ENCODE measurements around the gene RGMA.
"Not testable (repeated sequence)": the region's sequence is repeated elsewhere in the genome, so short reads cannot be mapped to it uniquely, and the experiment has no call there.

The RGMA gene

GRCh38 chr15:93032515-93033206 is 56.4 kb downstream of the RGMA start:
- not testable (repeated sequence) for DNase-seq

GRCh38 chr15:93031557-93032384 is 57.2 kb downstream of the RGMA start:
- DNase-seq = not testable (repeated sequence)

- no peak for DNase-seq
Measured at GRCh38 chr15:93031103-93031464, 57.9 kb downstream of the RGMA start.

- peak; percentile 88 for DNase-seq
Measured at GRCh38 chr15:93030430-93031102, 58.4 kb downstream of the RGMA start.

- DNase-seq = no peak
Measured at GRCh38 chr15:93029836-93030429, 59.1 kb downstream of the RGMA start.

- no peak for DNase-seq
Measured at GRCh38 chr15:93029214-93029835, 59.7 kb downstream of the RGMA start.

GRCh38 chr15:93028632-93029213 is 60.3 kb downstream of the RGMA start:
- no peak for DNase-seq

- DNase-seq = no peak
Measured at GRCh38 chr15:93028111-93028631, 60.8 kb downstream of the RGMA start.

- DNase-seq = no peak
Measured at GRCh38 chr15:93027413-93027812, 61.6 kb downstream of the RGMA start.

GRCh38 chr15:93026380-93026817 is 62.6 kb downstream of the RGMA start:
- DNase-seq = no peak

- no peak for DNase-seq
Measured at GRCh38 chr15:93025625-93025982, 63.4 kb downstream of the RGMA start.

GRCh38 chr15:93024716-93025624 is 64.0 kb downstream of the RGMA start:
- DNase-seq = no peak

GRCh38 chr15:93024293-93024692 is 64.7 kb downstream of the RGMA start:
- DNase-seq = no peak

- DNase-seq = no peak
Measured at GRCh38 chr15:93020976-93021772, 67.8 kb downstream of the RGMA start.

GRCh38 chr15:93019971-93020370 is 69.0 kb downstream of the RGMA start:
- DNase-seq = no peak

- no peak for DNase-seq
Measured at GRCh38 chr15:93019090-93019489, 69.9 kb downstream of the RGMA start.

GRCh38 chr15:93018574-93018973 is 70.4 kb downstream of the RGMA start:
- no peak for DNase-seq

- DNase-seq = no peak
Measured at GRCh38 chr15:93017526-93017925, 71.5 kb downstream of the RGMA start.

- DNase-seq = no peak
Measured at GRCh38 chr15:93012786-93013185, 76.2 kb downstream of the RGMA start.

GRCh38 chr15:93007994-93008393 is 81.0 kb downstream of the RGMA start:
- no peak for DNase-seq

Data from retina (tissue), 1 donor.